HG02610 (cell line): ENCODE results near the gene ALS2CL.

ENCODE experiments used
- ATAC-seq: cut with Tn5 transposase; IDR thresholded peaks from one replicate; pipeline ENCODE4 v1.9.1; 2021; ENCODE audit warnings: mild to moderate bottlenecking, moderate library complexity; ENCODE audit not compliant: unreplicated experiment

Gene ALS2CL

DNA sequence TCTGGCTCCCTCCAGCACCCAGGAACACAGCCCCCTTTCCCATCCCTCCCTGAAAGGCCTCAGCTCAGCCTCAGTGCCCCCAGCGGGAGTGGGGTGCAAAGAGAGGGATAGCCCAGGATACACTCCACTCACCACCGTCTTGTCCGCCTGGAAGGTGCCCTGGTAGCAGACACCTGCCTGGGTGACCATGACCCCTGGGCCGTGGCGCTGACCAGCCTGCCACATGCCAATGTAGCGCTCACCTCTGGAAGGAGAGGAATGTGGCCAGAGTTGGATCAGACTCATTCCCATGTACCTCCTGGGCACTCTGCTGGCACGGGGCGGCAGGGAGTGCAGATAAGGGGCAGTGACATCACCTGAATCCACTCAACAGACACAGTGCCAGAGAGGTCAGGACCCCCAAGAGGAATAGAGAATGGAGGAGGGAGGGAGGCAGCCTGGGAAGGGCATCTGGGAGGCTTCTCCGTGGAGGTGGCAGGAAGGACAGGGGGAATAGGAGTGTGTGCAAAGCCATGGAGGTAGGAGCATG is 13.1 kb downstream of the ALS2CL start:
- no peak for ATAC-seq

GRCh38 chr3:46679681-46680080 is 13.8 kb downstream of the ALS2CL start:
- ATAC-seq, result no peak

GRCh38 chr3:46678280-46678679 is 15.2 kb downstream of the ALS2CL start:
- ATAC-seq, result no peak

GRCh38 chr3:46677411-46677726 is 16.1 kb downstream of the ALS2CL start:
- ATAC-seq, result no peak

DNA sequence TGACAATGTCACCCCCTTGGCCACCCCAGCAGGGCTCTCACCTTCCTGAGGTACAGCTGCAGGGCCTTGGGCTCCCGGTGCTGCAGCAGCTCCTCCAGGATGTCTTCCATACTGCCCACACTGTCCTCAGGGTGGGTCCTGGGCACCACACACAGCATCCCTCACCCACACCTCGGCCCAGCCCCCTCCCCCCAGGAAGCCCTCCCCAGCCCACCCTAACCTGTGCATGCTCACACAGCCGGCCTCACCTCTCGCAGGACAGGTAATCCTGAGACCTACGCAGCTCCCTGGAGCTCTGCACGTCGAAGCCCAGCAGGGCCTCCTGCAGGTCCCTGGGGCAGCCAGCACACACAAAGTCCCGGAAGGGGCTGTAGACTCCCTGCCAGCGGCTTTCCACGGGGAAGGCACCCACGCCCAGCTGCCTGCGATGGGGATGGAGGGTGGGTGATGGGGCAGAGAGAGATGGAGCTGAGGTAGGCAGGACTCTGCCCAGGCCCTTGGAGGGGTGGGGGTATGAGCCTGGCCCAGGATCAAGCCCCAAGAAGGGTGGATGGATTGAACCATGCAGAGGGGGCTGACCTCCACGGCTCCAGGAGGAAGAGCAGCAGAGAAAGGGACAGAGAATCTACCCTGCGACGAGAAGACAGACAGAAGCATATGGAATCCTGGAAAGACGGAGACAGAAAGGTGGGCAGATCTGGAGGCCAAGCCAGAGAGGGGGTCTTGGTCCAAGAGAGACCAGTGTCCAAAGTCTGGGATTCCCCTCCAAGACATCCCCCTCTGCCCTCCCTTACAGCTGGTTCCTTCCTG is 16.7 kb downstream of the ALS2CL start:
- ATAC-seq, result no peak

DNA sequence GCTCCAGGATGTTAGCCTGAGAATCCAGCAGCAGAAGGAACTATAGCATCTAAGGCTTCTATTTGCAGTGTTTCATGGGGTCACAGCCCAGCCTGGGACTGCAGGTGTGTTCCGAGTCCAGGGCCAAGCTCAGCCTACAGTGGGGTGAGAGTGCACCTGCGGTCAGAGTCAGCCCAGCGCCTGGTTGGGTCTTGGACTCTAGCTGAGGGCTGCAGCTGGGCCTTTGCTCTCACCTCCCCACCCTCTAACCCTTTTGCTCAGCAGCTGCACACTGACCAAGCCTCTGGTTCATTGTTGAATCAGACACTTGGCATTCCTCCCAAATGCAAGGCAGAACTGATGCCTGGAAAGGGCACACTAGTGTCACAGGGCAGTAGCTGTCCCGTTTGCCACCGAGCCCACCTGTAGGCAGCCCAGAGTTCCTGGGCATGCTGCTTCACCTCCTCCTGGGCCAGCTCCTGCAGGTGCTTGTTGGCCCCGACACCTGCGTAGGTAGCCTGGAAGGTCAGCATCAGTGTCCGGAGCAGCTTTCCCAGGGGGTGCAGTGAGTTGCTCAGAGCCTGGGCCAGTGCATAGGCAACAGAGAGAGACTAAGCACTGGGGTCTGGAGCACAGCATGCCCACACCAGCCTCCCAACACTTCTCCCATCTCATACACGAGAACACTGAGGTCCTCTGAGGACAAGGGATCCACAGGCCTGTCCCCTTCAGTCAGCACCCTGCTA is 17.5 kb downstream of the ALS2CL start:
- no peak for ATAC-seq

GRCh38 chr3:46675426-46675825 is 18.1 kb downstream of the ALS2CL start:
- no peak for ATAC-seq

DNA sequence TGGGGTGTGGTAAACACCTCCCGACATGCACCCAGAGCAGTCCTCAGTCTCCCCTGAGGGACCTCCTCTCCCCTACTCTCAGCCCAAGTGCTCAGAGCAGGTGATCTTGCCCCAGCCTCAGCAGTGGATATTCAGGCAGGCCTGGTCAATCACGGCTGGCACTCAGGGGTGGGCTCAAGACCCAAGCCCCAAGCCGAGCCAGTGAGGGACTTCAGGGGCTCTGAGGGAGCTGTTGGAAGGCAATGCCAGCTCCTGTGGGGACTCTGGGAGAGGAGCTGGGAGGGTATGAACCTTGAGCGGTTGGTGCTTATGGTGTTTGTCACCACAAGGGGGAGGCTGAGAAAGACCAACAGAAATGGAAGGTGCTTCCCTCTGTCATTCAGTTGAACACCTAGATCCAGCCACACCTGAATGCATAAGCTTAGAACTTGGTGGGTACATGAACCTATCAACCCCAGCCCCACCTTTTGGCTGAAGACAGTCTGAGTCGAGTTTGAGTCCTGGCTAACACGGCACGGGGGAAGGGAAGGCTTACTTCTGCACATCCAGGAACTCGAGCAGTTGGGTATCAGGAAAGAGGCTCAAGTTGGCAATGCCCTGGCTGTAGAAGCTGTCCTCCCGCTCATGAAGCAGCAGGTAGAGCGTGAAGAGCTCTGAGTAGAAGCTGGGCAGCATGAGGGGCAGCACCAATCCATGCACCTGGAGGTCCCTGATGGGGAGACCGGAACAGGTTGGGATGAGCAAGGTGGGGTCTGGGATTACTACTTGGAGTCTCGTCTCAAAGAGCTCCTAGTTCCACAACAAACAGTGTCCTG is 19.2 kb downstream of the ALS2CL start:
- ATAC-seq, result no peak

GRCh38 chr3:46673151-46674030 is 20.1 kb downstream of the ALS2CL start:
- no peak for ATAC-seq

- no peak for ATAC-seq
Measured at GRCh38 chr3:46672349-46672695, 21.2 kb downstream of the ALS2CL start.

DNA sequence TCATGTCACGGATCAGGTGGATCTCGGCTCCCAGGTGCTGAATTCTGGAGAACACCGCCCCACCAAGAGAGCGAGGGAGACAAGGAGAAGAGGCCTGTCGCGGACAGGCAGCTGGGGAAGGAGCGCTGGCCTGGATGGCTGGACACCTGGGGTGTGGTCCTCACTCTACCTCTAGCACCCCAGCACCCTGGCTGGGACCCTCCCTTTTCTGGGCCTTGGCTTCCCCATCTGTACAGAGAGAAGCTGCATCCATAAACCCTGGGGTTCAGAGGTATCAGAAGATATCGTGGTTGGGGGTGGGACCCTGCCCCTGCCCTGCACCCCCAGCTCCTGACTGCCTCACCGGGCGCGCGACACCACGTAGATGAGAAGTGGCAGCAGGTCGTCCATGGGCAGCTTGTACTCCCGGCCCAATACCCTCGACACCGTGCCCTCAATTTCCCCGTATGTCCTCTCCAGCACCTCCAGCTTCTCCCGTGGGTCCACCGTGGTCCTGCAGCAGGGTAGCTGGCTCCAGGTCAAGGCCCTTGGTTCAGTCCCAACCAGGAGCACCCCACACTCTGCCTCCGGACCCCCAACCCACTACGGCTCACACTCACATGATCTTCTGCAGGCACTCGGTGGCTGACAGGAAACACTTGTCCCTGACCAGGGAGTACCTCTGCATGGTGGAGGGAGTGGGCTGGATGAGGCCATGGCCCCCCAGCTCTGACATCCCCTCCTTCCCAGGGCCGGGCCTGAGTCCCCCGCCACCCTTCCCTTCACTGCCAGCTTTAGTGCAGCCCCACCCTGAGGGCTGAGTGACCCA is 21.7 kb downstream of the ALS2CL start:
- ATAC-seq, result no peak

GRCh38 chr3:46670891-46671427 is 22.5 kb downstream of the ALS2CL start:
- ATAC-seq, result no peak

- ATAC-seq, result no peak
Measured at GRCh38 chr3:46670000-46670890, 23.2 kb downstream of the ALS2CL start.

DNA sequence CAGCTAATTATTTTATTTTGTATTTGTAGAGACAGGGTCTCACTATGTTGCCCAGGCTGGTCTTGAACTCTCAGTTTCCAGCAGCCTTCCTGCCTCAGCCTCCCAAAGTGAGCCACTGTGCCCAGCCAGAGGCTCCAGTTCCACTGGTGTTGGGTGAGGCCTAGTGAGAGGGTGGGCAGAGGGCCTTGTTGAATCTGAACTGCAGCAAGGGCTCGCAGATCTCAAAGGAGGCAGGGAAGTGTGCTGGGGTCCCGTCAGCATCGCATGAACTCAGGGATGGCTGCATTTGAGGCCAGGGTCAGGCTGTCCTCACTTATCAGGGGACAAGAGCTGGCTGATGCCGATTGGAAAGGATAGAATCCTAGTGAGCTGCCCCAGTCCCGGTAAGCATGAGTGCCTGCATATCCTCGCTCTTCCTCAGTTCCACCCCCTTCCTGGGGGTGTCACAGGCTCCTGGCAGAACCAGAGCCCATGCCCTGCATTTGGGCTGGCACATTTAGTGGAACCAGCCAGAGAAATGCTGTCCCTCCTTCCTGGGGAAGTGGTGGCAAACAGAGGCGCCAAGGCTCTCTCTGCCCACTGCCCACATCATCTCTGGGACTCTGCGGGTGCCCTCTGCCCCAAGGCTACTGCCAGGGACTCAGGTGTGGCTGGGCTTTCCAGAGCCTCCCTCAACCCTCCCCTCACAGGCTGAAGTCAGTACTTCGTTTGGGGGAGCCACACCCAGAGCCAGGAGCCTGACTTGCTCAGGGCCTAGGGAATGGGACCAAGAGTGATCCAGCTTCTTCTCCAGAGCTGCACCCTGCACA is 24.1 kb downstream of the ALS2CL start:
- no peak for ATAC-seq

- no peak for ATAC-seq
Measured at GRCh38 chr3:46668591-46668990, 24.9 kb downstream of the ALS2CL start.

DNA sequence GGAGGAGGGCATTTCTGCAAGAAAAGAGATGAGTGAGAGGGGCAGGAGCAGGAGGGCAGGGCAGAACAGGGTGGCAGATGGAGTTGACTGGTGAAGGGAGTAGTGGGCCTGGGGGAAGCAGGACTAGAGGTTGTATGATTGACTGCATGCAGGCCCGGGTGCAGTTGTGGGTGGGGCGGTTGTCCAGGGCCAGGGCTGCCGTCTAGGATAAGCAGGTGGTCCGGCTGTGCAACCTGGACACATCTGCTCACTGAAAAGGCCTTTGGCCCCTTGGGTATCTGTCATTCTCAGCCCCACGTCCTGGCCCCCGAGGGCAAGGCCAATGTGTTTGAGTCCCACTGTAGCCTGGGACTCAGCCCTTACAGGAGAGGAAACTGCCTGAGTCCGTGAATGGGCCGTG is 25.4 kb downstream of the ALS2CL start:
- ATAC-seq, result no peak

DNA sequence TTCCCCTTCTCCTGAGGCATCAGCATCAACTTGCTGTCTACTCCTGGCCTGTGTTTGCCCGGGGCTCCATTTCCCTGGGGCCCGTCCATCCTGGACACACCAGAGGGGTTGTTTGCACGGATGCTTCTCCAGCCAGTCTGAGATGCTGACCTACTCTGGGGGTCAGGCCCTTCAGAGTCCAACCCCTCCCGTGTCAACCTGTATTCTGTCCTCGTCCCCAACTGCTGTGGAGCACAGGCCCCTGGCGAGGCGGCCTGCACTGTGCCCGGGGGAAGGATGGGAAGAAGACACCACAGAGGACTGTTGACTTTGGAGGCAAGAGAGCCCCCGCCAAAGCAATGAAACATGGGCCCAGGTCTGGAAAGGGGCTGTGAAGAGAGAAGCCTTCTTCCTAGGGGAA is 25.8 kb downstream of the ALS2CL start:
- ATAC-seq, result no peak
